ENCODE measurements around the gene PNP. TPM values are rescaled to one million over a fixed set of nuclear protein-coding genes. Genes with fewer than 3 reads are reported as not detected.

PNP gene
- total RNA-seq, 1 experiment from 2014 or later = 87.5 TPM

DNA sequence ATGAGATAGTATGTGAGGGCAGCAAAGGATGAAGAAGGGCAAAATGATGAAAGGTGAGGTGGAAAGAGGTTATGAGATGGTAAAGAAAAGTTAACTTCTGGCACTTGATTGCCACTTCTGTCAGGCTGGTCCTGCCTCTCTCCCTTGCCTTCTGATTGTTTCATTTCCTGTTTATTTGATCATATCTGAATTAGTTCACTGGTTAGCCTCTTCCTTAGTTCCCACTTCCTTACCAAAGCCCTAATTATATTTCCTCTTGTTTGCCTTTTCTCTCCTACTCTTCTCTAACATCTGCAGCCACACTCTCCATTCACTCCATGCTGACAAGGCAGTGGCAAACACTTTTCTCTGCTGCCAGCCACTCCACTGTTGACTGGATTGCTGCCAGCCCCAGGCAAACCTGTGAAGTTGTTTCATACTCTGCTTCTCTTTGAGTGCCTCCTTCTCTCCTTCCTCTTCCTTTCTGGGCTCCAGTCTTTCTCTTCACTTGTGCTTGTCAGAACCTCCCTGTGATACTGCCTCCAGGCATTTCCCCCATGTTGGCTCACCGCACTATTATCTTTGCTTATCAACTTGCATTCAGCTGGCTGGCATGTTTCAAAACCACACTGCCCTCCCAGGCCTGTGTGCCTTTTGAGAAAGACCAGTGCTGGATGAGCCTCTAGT lies 8.1 kb downstream of the PNP start:
- TF ChIP-seq, protein P1, sequence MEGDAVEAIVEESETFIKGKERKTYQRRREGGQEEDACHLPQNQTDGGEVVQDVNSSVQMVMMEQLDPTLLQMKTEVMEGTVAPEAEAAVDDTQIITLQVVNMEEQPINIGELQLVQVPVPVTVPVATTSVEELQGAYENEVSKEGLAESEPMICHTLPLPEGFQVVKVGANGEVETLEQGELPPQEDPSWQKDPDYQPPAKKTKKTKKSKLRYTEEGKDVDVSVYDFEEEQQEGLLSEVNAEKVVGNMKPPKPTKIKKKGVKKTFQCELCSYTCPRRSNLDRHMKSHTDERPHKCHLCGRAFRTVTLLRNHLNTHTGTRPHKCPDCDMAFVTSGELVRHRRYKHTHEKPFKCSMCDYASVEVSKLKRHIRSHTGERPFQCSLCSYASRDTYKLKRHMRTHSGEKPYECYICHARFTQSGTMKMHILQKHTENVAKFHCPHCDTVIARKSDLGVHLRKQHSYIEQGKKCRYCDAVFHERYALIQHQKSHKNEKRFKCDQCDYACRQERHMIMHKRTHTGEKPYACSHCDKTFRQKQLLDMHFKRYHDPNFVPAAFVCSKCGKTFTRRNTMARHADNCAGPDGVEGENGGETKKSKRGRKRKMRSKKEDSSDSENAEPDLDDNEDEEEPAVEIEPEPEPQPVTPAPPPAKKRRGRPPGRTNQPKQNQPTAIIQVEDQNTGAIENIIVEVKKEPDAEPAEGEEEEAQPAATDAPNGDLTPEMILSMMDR (conservative IDR thresholded peaks at IDR 0.05) = no peak
- no peak overlapping the region for H4K5ac ChIP-seq (ENCODE audit: insufficient read length, low read depth, low read length)
- H3K4me1 ChIP-seq (ENCODE audit: insufficient read depth, low read length) = peaks cover 2% of the 10 kb centered on the region; the same call in 1 of the 2 replicates
- H3K9me3 ChIP-seq (ENCODE audit: control insufficient read depth, low read depth, low read length) = no peaks in the 10 kb centered on the region
- no peak overlapping the region for H2BK15ac ChIP-seq (ENCODE audit: low read depth, low read length)
- peaks cover 40 to 60% (median 59%) of the 10 kb centered on the region in 3 experiments; a peak in 6 of 7 replicates for H3K36me3 Mint-ChIP-seq (ENCODE audit: insufficient read depth in 1 of 3, low read depth in 3 of 3)
- no peak overlapping the region for H4K91ac ChIP-seq (ENCODE audit: insufficient read length, low read depth, low read length)
- H3K18ac ChIP-seq (ENCODE audit: insufficient read length, low read depth, low read length) = no peak overlapping the region
- no peak overlapping the region for H3K14ac ChIP-seq (ENCODE audit: insufficient read depth, low read length)
- H3K27me3 ChIP-seq (ENCODE audit: insufficient read depth, low read length) = no peaks in the 10 kb centered on the region
- H2AFZ ChIP-seq (ENCODE audit: low read length) = no peak overlapping the region
- H3T11ph ChIP-seq (ENCODE audit: low read length) = no peak overlapping the region
- DNase-seq = no peak
- H3K27ac ChIP-seq (ENCODE audit: insufficient read length, low read depth, low read length) = no peak overlapping the region
- no peak overlapping the region for H3K9ac ChIP-seq (ENCODE audit: extremely low read depth, insufficient read length, low read length)
- no peaks in the 10 kb centered on the region for H4K20me1 ChIP-seq (ENCODE audit: control insufficient read depth, insufficient read depth, insufficient read length)
- WGBS (ENCODE audit: extremely low coverage, insufficient read length, low lambda C conversion rate) = no CpG with 5 or more reads among the region's 1 CpG
- H3K79me1 ChIP-seq (ENCODE audit: insufficient read depth, low read depth, low read length, poor library complexity, severe bottlenecking) = peaks cover 1% of the 10 kb centered on the region
- H3K9me3 Mint-ChIP-seq = no peaks in the 10 kb centered on the region
- H2BK5ac ChIP-seq (ENCODE audit: insufficient read length, low read length) = no peak overlapping the region
- no peak overlapping the region for H3K4ac ChIP-seq (ENCODE audit: low read depth, low read length)
- no peak overlapping the region for H2BK20ac ChIP-seq (ENCODE audit: low read depth, low read length, poor library complexity, severe bottlenecking)
- H3K4me3 Mint-ChIP-seq = no peak overlapping the region
- H3K79me2 ChIP-seq (ENCODE audit: insufficient read depth, low read length) = no peaks in the 10 kb centered on the region
- no peaks in the 10 kb centered on the region for H3K27me3 Mint-ChIP-seq (ENCODE audit: low read depth)
- H4K8ac ChIP-seq (replicated peaks; ENCODE audit: insufficient read length, low read depth, low read length) = no peak overlapping the region
- H3K56ac ChIP-seq (ENCODE audit: insufficient read length, low read depth, low read length) = no peak overlapping the region
- no peaks in the 10 kb centered on the region for H3K23me2 ChIP-seq (ENCODE audit: insufficient read length, low read depth, low read length, poor library complexity, severe bottlenecking)
- H2BK12ac ChIP-seq (ENCODE audit: insufficient read length, low read depth, low read length) = no peak overlapping the region
- H3K23ac ChIP-seq (ENCODE audit: insufficient read length, low read depth, low read length) = no peak overlapping the region
- H2AK5ac ChIP-seq (ENCODE audit: insufficient read length, low read length) = no peak overlapping the region
- H3K4me1 Mint-ChIP-seq = peaks cover 12 to 15% of the 10 kb centered on the region in 2 experiments
- H3K27ac Mint-ChIP-seq = no peak overlapping the region
- no peak overlapping the region for H3K4me2 ChIP-seq (ENCODE audit: insufficient read depth, insufficient read length, low read length)
- no peak overlapping the region for H2BK120ac ChIP-seq (ENCODE audit: low read depth, low read length, poor library complexity, severe bottlenecking)

All from H9 (cell line).